GM23248 (cell line): Measurements from ENCODE around the gene FALEC.

ENCODE experiments used
- EZH2 ChIP-seq: fragments of 200-600 bp; sonication (generic); IDR thresholded peaks from 2 replicates; pipeline ENCODE4 v1.6.1; 2018; ENCODE audit warnings: antibody characterized with exemption, mild to moderate bottlenecking; ENCODE audit not compliant: insufficient read depth, poor library complexity, severe bottlenecking
- EZH2phosphoT487 ChIP-seq: fragments of 200-600 bp; sonication (generic); IDR thresholded peaks from 2 replicates; pipeline ENCODE4 v1.6.1; 2018; ENCODE audit warnings: antibody characterized with exemption, moderate library complexity, mild to moderate bottlenecking, low read depth; ENCODE audit not compliant: insufficient read depth

DNA sequence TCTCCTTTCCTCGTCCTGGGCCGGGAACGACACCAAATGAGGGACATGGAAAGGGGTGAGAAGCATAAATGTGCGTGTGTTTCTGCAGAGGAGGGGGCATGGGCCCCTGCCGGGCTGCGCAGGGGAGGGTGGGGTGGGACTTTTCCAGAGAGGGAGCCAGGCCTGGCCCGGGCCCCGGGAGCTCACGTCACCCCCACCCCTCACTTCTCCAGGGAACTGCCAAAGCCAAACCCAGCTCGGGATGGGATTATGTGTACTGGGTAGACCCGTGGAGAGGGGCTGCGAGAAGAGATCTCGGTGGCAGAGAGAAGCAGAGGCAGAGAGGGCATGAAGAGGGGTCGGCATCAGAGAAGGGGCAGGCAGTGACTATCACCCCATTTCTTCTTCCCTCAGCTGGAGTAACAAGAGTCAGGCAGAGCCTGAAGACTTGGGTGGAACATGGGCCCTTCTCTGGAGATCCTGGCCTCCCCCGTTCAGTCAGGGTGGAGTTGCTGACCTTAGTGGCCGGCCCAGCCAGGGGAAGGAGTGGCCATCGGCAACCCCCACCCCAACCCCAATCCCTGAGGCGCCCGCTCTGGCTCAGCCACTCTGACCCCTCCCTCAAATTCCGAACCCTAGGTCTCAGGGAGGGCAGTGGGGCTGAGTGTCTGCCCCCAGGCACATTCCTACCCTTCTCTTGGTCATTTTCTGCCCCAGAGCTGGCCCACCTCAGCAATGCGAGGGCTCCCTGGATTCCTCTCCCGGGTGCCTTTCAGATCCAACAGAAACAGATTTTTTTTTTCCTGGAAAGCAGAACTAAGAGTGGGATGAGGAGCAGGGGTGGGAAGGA is 34.9 kb downstream of the FALEC start:
- TF ChIP-seq EZH2 (no peak), EZH2phosphoT487 (no peak)
